ENCODE data around the gene NFIC.

DNA sequence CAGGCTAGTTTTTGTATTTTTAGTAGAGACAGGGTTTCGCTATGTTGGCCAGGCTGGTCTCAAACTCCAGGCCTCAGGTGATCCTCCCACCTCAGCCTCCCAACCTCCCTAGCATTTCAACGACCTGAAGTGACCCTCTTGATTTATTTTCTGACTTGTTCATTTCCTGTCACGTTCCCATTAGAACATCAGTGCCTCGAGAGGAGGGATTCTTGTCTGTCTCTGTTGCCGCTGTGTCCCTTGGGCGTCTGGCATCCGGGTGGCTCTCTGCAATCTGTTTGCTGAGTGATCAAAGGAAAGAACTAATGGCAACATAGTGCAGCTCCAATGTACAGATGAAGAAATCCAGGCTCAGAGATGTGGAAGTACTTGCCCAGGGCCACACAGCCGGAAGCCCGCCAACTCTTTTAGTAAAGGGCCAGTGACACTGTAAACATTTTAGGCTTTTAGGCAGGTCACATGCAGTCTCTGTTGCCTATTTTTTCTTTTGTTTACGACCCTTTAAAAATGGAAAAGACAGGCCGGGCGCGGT is 47.5 kb downstream of the NFIC start:
- no peak for TF ChIP-seq EZH2 (IDR thresholded peaks at IDR 0.05; ENCODE audit: low read depth)
- TF ChIP-seq, protein P1, sequence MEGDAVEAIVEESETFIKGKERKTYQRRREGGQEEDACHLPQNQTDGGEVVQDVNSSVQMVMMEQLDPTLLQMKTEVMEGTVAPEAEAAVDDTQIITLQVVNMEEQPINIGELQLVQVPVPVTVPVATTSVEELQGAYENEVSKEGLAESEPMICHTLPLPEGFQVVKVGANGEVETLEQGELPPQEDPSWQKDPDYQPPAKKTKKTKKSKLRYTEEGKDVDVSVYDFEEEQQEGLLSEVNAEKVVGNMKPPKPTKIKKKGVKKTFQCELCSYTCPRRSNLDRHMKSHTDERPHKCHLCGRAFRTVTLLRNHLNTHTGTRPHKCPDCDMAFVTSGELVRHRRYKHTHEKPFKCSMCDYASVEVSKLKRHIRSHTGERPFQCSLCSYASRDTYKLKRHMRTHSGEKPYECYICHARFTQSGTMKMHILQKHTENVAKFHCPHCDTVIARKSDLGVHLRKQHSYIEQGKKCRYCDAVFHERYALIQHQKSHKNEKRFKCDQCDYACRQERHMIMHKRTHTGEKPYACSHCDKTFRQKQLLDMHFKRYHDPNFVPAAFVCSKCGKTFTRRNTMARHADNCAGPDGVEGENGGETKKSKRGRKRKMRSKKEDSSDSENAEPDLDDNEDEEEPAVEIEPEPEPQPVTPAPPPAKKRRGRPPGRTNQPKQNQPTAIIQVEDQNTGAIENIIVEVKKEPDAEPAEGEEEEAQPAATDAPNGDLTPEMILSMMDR (conservative IDR thresholded peaks at IDR 0.05), result no peak
